ENCODE data around the gene ICA1. TPM values are rescaled to one million over a fixed set of nuclear protein-coding genes. Genes with fewer than 3 reads are reported as not detected.

Gene ICA1
- total and polyA plus RNA-seq, 2 donors (not counting 3 experiments of a cell fraction or from before 2014, with no cell fraction given), result 19.0 to 47.1 TPM

DNA sequence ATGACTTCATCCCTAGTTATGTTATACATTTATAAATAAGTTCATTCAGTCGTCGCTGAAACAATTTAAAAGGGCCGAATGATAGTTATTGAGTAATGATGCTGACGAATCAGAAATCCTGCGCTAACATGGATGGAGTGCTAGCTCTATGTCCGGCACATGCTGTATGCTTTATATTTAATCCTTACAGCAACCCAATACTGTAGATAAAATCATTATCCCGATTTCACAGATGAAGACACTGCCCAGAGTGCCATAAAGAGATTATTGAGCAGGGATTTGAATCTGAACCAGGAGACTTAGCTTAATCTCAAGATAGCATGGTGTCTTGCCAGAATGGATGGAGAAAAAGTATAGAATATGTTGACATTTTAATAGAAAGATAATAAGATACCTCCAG lies 1.1 kb upstream of the ICA1 start:
- H4K20me1 ChIP-seq (replicated peaks; ENCODE audit: control insufficient read depth, extremely low read depth, insufficient read depth, low read length), result no peaks in the 10 kb centered on the region
- POLR2A ChIA-PET, result no interaction called here
- BruUV-seq (replicated peaks), result no TSS peak
- FAIRE-seq (no peak), DNase-seq (ENCODE audit: low read depth, low spot score) (no peak)
- H3K9me1 ChIP-seq (replicated peaks; ENCODE audit: control insufficient read depth, extremely low read depth, insufficient read depth, low read length), result no peaks in the 10 kb centered on the region
- no peaks in the 10 kb centered on the region for H3K27me3 ChIP-seq (ENCODE audit: control insufficient read depth in 2 of 2, insufficient read depth in 2 of 2, low read length in 2 of 2)
- H3K9ac ChIP-seq (replicated peaks; ENCODE audit: extremely low read depth, insufficient read depth, low read length), result no peak overlapping the region
- H3K9me3 ChIP-seq (replicated peaks; ENCODE audit: control insufficient read depth, insufficient read depth, low read length), result no peaks in the 10 kb centered on the region
- no peak overlapping the region for H3K27ac ChIP-seq (ENCODE audit: insufficient read depth, low read depth, low read length)
- H3K79me2 ChIP-seq (ENCODE audit: control insufficient read depth, insufficient read depth, low read length), result peaks cover 9% of the 10 kb centered on the region
- peaks cover 7% of the 10 kb centered on the region for H3K4me1 ChIP-seq (ENCODE audit: control insufficient read depth, extremely low read depth, insufficient read depth, low read length)
- intact Hi-C loops (cut with micrococcal nuclease), result no loop called here
- H3K4me2 ChIP-seq (ENCODE audit: insufficient read depth, low read length), result peak overlapping the region; percentile 79
- dilution Hi-C loops (cut with MboI; ENCODE audit: extremely low pct_ligation_motif_present, low sequenced_read_pairs), result no loop called here
- H3K4me3 ChIP-seq (replicated peaks in 1 of 3; ENCODE audit: insufficient read depth in 1 of 3, low read depth in 1 of 3, low read length in 3 of 3), result peak overlapping the region in 1 of 3 experiments; percentile 96
- H3K36me3 ChIP-seq (ENCODE audit: control insufficient read depth in 2 of 2, extremely low read depth in 1 of 2, insufficient read depth in 2 of 2, low read length in 2 of 2), result no peaks in the 10 kb centered on the region
- H2AFZ ChIP-seq (ENCODE audit: low read depth, low read length), result no peak overlapping the region
- CTCF ChIA-PET, result interaction anchor here (1.0 to 1.8 kb wide), 3 partner anchors 33 to 582 kb away, joined by 3 to 4 read pairs (median 3); no protein-coding TSS in a partner anchor
- no peak for TF ChIP-seq POLR2AphosphoS5 (IDR thresholded peaks at IDR 0.05; ENCODE audit: insufficient read depth, low read depth, low read length)

- H3K27ac ChIP-seq (ENCODE audit: insufficient read depth, low read depth, low read length), result peak overlapping the region; percentile 94
- intact Hi-C loops (cut with micrococcal nuclease) (loop anchor here (1.0 to 2.0 kb wide), 2 partner anchors 621 to 1078 kb away; partner anchors contain the start of genes C1GALT1 and UMAD1), dilution Hi-C loops (cut with MboI; ENCODE audit: extremely low pct_ligation_motif_present, low sequenced_read_pairs) (no loop called here)
- TSS peak; percentile 60 for BruUV-seq (replicated peaks)
- ChIA-PET POLR2A (interaction anchor here (0.8 kb wide), 1 partner anchor 822 kb away, joined by 5 read pairs; no protein-coding TSS in a partner anchor), CTCF (interaction anchor here (0.6 to 1.6 kb wide), 6 partner anchors 9 to 71 kb away, joined by 3 to 5 read pairs (median 3); no protein-coding TSS in a partner anchor)
- H3K4me1 ChIP-seq (ENCODE audit: control insufficient read depth, extremely low read depth, insufficient read depth, low read length), result peaks cover 7% of the 10 kb centered on the region
- peak overlapping the region; percentile 93 for H2AFZ ChIP-seq (ENCODE audit: low read depth, low read length)
- H3K4me3 ChIP-seq (replicated peaks in 1 of 3; ENCODE audit: insufficient read depth in 1 of 3, low read depth in 1 of 3, low read length in 3 of 3), result peak overlapping the region; percentile 84 to 96 (median 96)
- peak overlapping the region; percentile 95 for H3K9ac ChIP-seq (replicated peaks; ENCODE audit: extremely low read depth, insufficient read depth, low read length)
- H3K4me2 ChIP-seq (ENCODE audit: insufficient read depth, low read length), result peak overlapping the region; percentile 87
- no peaks in the 10 kb centered on the region for H4K20me1 ChIP-seq (replicated peaks; ENCODE audit: control insufficient read depth, extremely low read depth, insufficient read depth, low read length)
- DNase-seq (ENCODE audit: low read depth, low spot score) (peak; percentile 63), FAIRE-seq (peak; percentile 76)
- no peaks in the 10 kb centered on the region for H3K9me3 ChIP-seq (replicated peaks; ENCODE audit: control insufficient read depth, insufficient read depth, low read length)
- H3K79me2 ChIP-seq (ENCODE audit: control insufficient read depth, insufficient read depth, low read length), result peaks cover 9% of the 10 kb centered on the region
- TF ChIP-seq MAX (IDR thresholded peaks at IDR 0.05; ENCODE audit: insufficient read depth, insufficient read length) (no peak), JUN (IDR thresholded peaks at IDR 0.05; ENCODE audit: borderline replicate concordance, insufficient read depth, insufficient read length, low read depth) (peak; percentile 75), EZH2 (IDR thresholded peaks at IDR 0.05; ENCODE audit: borderline replicate concordance, low read depth, low read length, severe bottlenecking) (no peak), FOS (IDR thresholded peaks at IDR 0.05; ENCODE audit: borderline replicate concordance, insufficient read depth, low read length) (peak; percentile 74), MYC (IDR thresholded peaks at IDR 0.05; ENCODE audit: low read depth, low read length) (no peak), POLR2AphosphoS5 (IDR thresholded peaks at IDR 0.05; ENCODE audit: insufficient read depth, low read depth, low read length) (peak; percentile 63), POLR2A (IDR thresholded peaks at IDR 0.05; ENCODE audit: low read depth, low read length) (peak; percentile 72), GATA2 (IDR thresholded peaks at IDR 0.05; ENCODE audit: insufficient read depth, insufficient read length, low read depth, low read length) (no peak), CTCF (IDR thresholded peaks at IDR 0.05; ENCODE audit: extremely low read depth in 1 of 2, insufficient read depth in 1 of 2, low read depth in 1 of 2, low read length in 2 of 2) (no peak)
- no peaks in the 10 kb centered on the region for H3K36me3 ChIP-seq (ENCODE audit: control insufficient read depth in 2 of 2, extremely low read depth in 1 of 2, insufficient read depth in 2 of 2, low read length in 2 of 2)
- H3K27me3 ChIP-seq (ENCODE audit: control insufficient read depth in 2 of 2, insufficient read depth in 2 of 2, low read length in 2 of 2), result no peaks in the 10 kb centered on the region
- no peaks in the 10 kb centered on the region for H3K9me1 ChIP-seq (replicated peaks; ENCODE audit: control insufficient read depth, extremely low read depth, insufficient read depth, low read length)
These were observed 884 bp downstream of the ICA1 start for GRCh38 chr7:8260871-8261694.

Measured in endothelial cell of umbilical vein (primary cell).